RWPE1 (cell line): ENCODE data around the gene RNASEH2A.
A peak's percentile ranks its signal among the peaks of the same experiment; 100 is the strongest.
"Not testable (repeated sequence)": the region's sequence is repeated elsewhere in the genome, so short reads cannot be mapped to it uniquely, and the experiment has no call there.

Source experiments
- CTCF ChIA-PET: fragments of 350-600 bp; sonication (Branson Sonifier 250); formaldehyde crosslinking; extraction: SDS; loops from one replicate; lab custom pipeline; 2021; lab: Yijun Ruan, JAX
- POLR2A ChIA-PET: fragments of 400-600 bp; formaldehyde crosslinking; extraction: SDS; loops from one replicate; lab custom pipeline; 2020; ENCODE audit warnings: antibody characterized with exemption; ENCODE audit not compliant: low non-redundant PET; lab: Yijun Ruan, JAX
- DNase-seq: peaks from one replicate; pipeline ENCODE4 v3.0.0; 2012; ENCODE audit warnings: low spot score
- H3K27ac ChIP-seq: fragments of 450-650 bp; 2 replicates; pipeline ENCODE4 v1.5.1; 2017
- TF ChIP-seq, protein P1 (sequence below): fragments of 450-650 bp; conservative IDR thresholded peaks from 2 replicates; pipeline ENCODE4 v1.5.1; 2017; ENCODE audit warnings: low read depth, mild to moderate bottlenecking

Gene RNASEH2A

DNA sequence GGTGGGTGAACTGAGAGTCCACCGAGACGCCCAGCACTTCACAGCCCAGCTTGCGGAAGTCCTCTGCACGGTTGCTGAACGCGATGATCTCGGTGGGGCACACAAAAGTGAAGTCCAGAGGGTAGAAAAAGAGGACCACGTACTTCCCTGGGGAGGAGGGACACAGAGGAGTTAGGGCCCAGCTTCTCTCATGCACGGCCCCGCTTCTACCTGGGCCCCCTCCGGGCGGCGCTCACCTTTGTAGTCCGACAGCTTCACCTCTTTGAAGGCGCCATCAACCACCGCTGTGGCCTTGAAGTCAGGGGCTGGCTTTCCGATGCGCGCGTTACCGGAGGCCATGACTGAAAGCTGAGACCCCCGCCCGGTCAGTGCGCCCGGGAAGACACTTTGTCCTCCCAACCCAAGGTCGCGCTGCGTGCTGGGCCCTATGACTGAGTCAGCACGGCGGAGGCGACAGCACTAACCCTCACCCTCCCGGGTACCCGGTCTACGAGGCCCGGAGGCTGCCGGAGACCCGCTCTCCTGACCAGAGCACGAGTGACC is 5.4 kb upstream of the RNASEH2A start:
- TF ChIP-seq, protein P1, sequence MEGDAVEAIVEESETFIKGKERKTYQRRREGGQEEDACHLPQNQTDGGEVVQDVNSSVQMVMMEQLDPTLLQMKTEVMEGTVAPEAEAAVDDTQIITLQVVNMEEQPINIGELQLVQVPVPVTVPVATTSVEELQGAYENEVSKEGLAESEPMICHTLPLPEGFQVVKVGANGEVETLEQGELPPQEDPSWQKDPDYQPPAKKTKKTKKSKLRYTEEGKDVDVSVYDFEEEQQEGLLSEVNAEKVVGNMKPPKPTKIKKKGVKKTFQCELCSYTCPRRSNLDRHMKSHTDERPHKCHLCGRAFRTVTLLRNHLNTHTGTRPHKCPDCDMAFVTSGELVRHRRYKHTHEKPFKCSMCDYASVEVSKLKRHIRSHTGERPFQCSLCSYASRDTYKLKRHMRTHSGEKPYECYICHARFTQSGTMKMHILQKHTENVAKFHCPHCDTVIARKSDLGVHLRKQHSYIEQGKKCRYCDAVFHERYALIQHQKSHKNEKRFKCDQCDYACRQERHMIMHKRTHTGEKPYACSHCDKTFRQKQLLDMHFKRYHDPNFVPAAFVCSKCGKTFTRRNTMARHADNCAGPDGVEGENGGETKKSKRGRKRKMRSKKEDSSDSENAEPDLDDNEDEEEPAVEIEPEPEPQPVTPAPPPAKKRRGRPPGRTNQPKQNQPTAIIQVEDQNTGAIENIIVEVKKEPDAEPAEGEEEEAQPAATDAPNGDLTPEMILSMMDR: no peak
- POLR2A ChIA-PET: no interaction called here
- no peak for DNase-seq
- CTCF ChIA-PET: interaction anchor here (0.6 to 1.3 kb wide), 4 partner anchors 23 to 47 kb away, joined by 3 to 8 read pairs (median 5); no protein-coding TSS in a partner anchor
- peak overlapping the region; percentile 100 for H3K27ac ChIP-seq

DNA sequence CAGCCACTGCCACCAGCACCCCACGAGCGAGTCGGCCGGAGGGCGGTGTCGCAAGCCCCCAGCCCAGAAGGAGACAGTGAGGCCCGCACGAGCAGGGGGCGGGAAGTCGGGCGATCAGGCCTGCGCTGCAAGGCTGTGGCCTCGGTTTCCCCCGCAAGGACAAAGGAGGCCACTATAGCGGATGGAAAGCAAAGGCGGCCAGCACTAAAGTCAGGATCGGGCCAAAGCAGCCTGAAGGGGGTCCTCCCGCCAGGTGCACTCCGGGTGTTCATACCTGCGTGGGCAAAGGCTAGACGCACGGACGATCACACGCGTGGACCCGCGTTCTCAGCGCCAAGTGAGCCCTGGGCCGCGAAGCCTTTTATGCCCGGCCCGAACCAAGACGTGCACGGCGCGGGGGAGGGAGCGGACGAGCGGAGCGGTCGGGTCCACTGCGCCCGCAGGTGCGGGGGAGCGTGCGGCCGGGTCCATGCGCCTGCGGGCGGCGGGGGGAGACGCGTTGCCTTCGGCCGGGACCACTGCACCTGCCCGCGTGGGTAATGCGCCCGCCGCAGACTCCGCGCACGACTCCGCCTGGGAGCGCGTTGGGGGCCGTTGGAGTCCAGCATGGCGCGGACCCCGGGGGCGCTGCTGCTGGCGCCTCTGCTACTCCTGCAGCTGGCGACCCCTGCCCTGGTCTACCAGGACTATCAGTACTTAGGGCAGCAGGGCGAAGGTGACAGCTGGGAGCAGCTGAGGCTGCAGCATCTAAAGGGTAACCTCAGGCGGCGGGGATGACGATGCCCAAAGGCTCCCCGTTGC is 4.7 kb upstream of the RNASEH2A start, which contains the start of the genes PRDX2 and THSD8:
PRDX2 (minus strand) TSS at position 335 of the 801 bp plus-strand sequence. CDS start 539 bp downstream, outside the sequence.
THSD8 (plus strand) TSS at position 604 of the 801 bp plus-strand sequence; CDS start at position 607, 3 bp downstream.
- peak within 1 kb of the TSS; percentile 100 for H3K27ac ChIP-seq
- TF ChIP-seq, protein P1: no peak
- DNase-seq: peak; percentile 79
- ChIA-PET POLR2A (no interaction called here), CTCF (interaction anchor here (0.5 to 1.2 kb wide), 5 partner anchors 24 to 45 kb away, joined by 3 to 8 read pairs (median 3); no protein-coding TSS in a partner anchor)

DNA sequence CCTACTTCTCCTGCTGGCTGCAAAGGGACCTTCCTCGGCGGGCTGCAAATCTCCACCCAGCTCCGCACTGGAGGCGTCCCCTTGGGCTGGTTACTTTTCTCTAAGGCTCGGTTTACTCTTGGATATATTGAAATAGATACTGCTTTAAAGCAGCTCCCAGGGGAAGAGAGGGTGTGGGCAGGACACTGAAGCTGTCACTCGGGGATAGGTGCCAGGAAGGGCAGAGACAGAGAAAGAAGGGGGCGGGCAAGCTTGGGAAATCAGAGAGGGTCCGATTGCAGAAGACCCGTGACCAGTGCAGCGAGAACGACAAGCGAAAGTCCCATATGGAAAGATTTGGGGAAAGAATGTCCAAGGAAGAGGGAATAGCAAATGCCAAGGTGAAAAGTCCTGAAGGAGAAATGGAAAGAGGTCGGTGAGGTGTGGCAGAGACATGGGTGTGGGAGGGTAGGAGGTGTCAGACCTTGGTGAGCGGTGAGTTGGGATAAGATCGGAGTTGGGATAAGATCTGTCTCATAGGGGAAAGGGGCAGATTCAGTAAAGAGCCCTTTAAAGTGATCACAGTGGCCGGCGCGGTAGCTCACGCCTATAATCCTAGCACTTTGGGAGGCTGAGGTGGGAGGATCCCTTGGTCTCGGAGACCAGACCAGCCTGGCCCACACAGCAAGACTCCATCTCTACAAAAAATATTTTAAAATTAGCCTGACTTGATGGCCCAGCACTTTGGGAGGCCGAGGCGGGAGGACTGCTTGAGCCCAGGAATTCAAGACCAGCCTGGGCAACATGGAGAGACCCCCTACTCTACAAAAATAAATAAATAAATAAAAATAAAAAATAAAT is 3.9 kb upstream of the RNASEH2A start:
- ChIA-PET POLR2A (no interaction called here), CTCF (interaction anchor here (0.5 to 1.0 kb wide), 4 partner anchors 25 to 45 kb away, joined by 3 to 4 read pairs (median 3); no protein-coding TSS in a partner anchor)
- peak; percentile 13 for DNase-seq
- TF ChIP-seq, protein P1: no peak
- peak overlapping the region; percentile 100 for H3K27ac ChIP-seq

DNA sequence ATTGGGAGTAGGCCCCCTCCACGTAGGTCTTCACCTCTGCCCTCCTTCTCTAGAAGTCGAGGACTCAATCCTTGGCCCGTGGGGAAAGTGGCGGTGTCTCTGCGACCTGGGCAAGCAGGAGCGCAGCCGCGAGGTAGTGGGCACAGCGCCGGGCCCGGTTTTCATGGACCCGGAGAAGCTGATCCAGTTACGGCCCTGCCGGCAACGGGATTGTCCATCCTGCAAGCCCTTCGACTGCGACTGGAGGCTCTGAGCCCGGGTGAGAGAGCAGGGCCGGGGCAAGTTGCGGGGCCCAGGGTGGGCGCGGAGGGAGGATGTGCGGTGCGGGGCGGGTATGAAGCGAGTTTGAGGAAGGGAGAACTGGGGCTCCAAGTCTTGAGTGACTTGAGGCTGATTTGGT is 2.3 kb upstream of the RNASEH2A start:
- no peak for DNase-seq
- TF ChIP-seq, protein P1: no peak
- POLR2A ChIA-PET: no interaction called here
- no peak overlapping the region for H3K27ac ChIP-seq
- CTCF ChIA-PET: interaction anchor here (0.7 to 1.0 kb wide), 2 partner anchors 43 to 73 kb away, joined by 3 read pairs; no protein-coding TSS in a partner anchor

DNA sequence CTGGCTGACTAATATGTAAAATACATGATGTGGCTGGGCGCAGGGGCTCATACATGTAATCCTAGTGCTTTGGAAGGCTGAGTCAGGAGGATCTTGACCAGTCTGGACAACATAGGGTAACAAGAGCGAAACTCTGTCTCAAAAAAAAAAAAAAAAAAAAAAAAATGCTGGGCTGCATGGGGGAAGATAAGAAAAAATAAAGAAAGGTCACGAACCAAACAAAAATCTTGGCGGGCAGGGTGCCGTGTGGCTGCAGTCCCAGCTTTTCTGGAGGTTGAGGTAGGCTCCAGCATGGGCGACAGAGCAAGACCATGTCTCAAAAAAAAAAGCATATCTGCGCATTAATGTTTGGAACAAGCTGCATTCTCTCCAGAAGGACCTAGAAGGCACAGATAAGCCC is 8.7 kb downstream of the RNASEH2A start:
- POLR2A ChIA-PET: no interaction called here
- CTCF ChIA-PET: no interaction called here
- TF ChIP-seq, protein P1: no peak
- no peak for DNase-seq
- H3K27ac ChIP-seq: no peak overlapping the region

DNA sequence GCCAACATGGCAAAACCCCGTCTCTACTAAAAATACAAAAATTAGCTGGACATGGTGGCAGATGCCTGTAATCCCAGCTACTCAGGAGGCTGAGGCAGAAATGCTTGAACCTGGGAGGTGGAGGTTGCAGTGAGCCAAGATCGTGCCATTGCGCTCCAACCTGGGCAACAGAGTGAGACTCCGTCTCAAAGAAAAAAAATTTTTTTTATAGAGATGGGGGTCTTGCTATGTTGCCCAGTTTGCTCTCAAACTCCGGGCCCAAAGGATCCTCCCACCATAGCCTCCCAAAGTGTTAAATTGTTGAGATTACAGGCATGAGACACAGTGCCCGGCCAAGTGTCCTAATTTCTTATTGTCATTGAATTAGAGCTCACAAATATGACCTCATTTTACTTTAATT is 10.8 kb downstream of the RNASEH2A start:
- CTCF ChIA-PET: interaction anchor here (0.6 kb wide), 1 partner anchor 8 kb away, joined by 8 read pairs; no protein-coding TSS in a partner anchor
- POLR2A ChIA-PET, H3K27ac ChIP-seq, DNase-seq: not testable (repeated sequence)

DNA sequence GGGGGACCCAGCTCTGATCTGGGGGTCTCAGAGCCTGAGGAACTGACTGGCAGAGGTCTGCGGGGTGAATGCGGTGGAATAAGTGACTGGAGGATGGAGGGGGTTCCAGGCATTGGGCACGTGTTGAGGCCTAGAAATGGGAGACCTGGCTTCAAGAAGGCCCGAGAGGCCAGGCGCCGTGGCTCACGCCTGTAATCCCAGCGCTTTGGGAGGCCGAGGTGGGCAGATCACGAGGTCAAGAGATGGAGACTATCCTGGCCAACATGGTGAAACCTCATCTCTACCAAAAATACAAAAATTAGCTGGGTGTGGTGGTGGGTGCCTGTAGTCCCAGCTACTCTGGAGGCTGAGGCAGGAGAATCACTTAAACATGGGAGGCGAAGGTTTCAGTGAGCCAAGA is 11.4 kb downstream of the RNASEH2A start:
- DNase-seq, H3K27ac ChIP-seq, POLR2A ChIA-PET, CTCF ChIA-PET: not testable (repeated sequence)
